SH-SY5Y (cell line): Measurements from ENCODE around the gene SLC38A11.

Source experiments
- GATA2 ChIP-seq: IDR thresholded peaks from 2 replicates; pipeline ENCODE4 v1.6.1; 2011; ENCODE audit warnings: mild to moderate bottlenecking, low read depth, low read length
- GATA3 ChIP-seq: IDR thresholded peaks from 2 replicates; pipeline ENCODE4 v1.6.1; 2011; ENCODE audit warnings: low read depth, mild to moderate bottlenecking, low read length, moderate library complexity

DNA sequence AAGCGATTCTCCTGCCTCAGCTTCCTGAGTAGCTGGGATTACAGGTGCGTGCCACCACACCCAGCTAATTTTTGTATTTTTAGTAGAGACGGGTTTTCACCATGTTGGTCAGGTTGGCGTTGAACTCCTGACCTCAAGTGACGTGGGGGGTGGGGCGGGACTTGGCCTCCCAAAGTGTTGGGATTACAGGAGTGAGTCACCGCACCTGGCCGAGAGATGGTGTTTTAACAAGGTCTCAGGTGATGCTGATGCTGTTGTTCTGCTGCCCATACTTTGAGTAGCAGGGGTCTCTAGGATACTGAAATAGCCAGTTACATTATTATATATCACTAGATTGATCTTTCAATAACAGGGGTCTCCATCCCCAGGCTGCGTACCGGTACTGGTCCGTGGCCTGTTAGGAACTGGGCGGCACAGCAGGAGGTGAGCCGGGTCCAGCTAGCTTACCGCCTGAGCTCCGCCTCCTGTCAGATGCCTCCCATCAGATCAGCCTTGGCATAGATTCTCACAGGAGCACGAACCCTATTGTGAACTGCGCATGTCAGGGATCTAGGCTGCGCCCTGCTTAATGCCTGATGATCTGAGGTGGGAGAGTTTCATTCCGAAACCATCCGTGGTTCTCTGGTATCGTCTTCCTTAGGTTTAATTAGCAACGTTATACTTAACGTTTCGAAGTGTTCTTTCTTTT, 48.3 kb upstream of the SLC38A11 start:
- TF ChIP-seq GATA3 (no peak), GATA2 (no peak)
